CD4-positive, alpha-beta T cell treated with Interleukin-4 for 1 hour (primary cell): ENCODE results near the gene JCHAIN.

Source experiments
- DNase-seq, 2 donors: peaks; one replicate each; pipeline ENCODE4 v3.0.0-alpha.2; 2020 to 2022

The JCHAIN gene

DNA sequence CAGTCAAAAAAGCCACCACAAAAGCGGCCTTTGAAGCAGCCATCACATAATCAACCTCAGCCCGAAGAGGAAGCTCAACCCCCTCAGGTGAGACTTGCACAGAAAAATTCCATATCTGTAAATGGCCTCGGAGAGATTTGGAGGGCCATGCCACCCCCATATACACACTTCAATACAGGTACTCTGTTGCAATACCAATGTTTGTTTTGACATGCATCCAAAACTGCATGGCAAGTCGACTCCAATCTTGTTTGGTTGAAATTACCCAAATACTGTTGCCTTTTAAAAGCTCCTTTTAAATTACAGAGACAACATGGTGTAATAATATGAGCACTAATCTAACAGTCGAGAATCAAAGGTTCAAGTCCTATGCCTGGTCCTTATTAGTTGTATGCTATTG, 31.8 kb downstream of the JCHAIN start:
- no peak for DNase-seq

DNA sequence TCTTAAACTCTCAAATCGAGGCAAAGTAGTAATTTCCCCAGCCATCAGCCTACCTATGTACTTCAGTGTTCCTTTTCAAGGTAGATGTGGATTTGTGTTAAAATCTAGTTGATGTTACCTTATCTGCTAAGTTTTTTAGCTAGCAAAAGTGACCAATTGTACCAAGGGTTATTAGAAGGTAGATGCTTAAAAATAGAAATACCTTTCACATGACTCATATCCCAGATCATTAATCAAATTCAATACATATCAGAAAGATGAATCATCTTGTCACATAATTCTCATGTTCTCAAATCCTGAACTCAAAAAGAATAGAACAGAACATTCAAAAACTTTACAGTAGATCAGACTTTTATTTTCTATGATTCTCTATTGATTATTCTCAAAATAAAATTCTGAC, 34.3 kb downstream of the JCHAIN start:
- DNase-seq = no peak

DNA sequence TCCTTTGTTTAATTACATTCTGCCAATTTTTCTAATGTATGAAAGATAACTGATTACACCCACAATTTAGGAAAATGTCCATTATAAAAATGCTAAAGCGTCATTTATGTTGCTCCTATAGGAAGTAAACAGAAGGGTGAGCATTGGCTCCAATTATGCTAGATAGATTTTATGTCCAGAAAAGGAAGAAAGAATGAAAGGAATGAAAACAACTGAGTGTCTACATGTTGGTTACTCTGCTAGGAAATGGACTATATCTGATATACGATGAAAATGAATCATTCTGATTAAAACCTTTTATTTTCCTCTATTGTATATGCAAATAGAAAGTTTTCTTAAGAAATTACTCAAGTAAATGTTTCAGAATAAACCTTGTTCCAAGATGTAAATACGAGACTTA, 36.1 kb downstream of the JCHAIN start:
- DNase-seq = no peak

DNA sequence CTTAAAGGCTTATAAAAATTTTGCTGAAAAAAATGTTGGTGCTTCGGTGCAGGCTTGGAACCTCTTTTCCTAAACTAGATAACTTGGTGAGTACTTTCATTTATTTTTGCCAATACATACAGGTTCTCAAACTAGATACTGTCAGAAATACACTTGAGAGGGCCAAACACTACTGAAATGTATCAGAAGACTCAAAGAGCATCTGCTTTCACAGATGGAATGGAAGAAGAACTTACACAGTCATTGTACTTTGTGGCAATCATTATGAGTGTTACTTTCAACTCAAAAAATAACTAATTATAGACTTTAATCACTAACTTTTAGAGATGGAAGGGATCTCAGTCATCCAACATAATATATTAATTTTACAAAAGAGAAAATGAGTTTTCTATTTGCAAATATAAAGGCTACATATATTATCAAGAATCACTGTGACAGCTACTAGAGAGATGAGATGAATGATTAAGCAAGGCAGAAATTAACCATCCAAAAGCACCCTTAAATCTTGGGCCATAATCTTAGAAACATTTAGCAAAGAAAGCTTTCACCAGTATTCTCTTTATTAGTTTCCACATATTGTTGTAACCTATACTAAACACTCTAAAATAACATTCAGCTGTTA, 36.7 kb downstream of the JCHAIN start:
- no peak for DNase-seq

DNA sequence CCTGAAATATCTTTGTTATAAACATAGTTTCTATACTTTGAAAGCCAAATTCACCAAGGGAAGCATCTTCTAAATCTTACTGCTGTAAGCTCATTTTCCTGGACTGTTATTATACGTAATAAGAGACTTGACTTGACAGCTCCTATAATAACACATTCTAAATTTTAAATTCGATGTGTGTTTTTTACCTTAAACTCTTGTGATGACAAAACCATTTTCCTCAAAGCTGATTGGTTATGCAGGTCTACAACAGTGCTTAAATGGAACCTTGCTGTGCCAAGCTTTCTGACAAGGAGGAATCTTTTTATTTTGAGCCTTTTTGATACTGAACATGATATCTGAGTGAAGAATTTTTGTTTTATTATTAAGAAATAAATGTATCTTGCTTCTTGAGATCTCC, 37.9 kb downstream of the JCHAIN start, which contains the start of gene ENAM:
Gene ENAM (plus strand): TSS at position 301 of the 400 bp plus-strand sequence. CDS start 757 bp downstream, outside the sequence.
- no peak for DNase-seq

DNA sequence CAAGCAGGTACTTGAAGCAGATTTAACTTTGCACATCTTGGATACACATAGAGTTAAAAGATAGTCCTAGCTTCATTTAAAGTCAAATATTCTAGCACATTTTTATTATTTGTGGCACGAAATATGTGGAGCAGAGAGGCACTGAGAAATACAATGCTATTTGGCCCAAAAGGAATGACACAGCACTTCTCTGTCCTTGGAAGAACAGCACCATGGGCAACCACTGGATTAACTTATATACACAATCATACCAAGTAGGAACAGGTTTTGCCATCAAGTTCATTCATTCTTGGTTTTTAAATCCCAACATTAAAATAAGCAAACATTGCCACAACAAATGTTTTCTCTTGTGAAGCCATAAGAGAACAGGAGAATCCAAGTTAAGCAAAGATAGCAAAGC, 38.7 kb downstream of the JCHAIN start:
- DNase-seq = no peak

DNA sequence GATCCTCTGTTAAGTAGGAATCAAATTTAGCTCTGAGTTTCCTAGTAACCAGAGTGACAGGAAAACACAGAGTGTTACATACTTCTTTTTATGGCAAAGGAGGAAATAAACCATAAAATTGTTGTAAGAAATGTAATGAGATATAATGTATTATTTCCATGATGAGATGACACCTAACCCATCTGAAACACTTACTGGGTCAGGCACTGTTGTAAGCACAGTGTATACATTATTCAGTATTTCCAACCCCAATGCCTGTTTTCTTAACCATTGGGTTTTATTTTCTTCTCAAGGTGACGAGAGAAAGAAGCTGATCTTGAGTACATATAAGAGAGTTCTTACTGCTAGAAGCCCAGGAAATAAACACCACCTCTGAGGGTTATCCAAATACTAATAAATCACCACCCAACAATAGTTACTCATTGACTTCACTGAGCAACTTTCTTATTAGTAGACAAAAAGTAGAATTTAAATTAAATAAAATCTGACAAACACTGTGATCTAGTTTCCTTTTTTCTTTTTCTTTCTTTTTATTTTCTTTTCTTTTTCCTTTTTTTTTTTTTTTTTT, 42.0 kb downstream of the JCHAIN start:
- no peak for DNase-seq

DNA sequence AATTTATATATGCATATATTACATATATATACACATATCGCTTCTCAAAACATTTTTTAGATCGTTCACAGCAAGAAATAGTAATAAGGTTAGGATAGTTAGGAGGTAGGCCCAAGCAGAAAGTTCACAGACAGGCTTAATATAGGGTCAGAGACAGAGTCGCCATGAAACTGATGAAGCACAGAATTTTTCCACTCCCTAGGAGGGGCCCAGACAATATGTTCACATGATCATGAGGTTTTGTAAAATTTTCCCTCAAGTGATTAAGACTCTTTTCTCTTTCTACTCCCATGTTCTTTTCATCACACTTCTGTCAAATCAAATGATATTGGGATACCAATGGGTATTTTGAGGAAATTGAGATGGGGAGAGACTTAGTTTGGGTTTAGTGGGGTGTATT, 43.0 kb downstream of the JCHAIN start:
- no peak for DNase-seq

DNA sequence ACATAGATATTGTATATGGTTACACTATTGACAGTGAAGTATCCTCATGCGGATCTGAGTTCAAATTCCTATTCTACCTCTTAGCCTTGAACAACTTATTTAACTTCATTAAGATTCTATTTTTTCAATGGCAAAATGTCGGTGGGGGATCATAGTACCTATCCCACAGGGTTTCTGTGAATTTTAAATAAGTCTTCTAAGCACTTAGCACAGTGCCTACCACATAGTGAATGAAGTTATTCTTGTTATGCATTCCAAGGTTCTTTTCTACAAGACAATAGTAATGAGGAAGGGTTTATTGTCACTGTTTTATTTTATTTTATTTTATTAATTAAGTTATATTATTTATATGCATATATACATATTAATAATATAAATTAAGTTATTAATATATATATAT, 46.5 kb downstream of the JCHAIN start:
- DNase-seq = no peak

DNA sequence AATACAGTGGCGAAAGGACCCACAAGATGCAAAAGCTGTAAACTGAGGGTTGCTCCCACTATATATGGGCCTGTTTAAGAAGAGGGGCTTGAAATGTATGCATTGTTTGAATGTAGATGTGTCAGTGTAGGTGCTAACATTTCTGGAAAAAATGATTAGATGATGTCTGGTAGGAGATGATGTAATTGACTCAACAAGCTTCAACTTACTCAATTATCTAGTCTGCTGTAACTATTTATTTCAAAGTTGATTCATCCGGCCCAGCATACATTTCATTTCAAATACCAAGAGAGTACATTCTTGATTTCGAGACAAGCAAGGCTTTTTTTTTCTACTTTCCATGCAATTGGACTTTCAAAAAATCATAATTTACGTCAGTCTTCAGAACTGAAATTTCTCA, 47.0 kb downstream of the JCHAIN start:
- no peak for DNase-seq

DNA sequence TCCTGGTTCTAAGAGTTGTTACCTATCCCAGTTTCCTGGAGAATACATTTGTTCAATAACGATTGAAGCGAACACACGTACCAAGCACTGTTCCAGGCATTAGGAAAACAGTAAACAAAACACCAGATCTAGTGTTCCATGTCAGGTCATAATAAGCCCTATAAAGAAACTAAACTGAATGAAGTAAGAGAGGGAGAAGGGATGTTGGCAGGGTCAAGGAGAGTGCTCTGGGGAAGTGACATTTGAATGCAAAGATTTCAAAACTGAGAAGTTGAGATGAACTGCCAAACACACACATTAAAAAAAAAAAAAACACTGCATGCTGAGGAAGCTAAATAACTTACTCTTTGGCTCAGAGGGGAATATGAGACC, 52.1 kb downstream of the JCHAIN start:
- DNase-seq = no peak

DNA sequence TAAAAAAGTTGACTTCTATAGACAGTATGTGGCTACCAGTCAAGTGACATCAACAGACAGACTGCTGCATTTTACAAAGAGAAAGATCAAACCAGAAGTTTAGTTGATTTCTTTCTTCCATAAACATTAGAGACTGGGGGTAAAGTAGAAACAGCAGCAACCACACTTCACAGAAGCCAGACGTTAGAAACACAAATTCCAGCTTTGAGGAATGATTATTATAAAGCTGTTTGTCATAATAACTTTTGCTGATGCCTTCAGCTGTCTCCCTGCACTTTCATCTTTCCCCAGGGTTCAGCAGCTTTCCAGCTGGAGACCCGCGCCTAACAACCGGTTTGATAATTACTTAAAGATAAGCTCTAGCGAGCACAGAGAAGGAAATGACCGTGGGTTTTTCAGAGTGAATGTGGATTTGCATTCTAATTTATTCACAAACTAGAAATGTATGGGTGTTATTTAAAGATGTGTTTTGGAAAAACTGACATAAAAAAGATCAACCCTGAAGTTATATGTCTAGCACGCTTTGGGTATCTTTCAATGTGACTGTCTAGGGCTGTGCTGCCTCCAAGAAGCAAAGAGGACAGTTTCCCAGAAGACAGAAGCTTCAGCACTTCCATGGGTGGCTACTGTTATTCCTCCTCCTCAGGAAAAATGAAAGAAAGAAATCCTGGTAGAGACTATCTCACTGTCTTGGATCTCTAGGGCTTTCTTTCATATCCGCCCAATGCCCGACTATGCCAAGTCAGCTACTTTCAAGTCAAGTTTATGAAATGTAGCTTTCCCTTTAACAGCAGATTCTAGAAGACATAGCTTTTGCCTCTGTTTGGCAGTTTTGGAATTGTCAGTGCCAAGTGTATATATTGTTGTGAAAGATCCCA, 52.8 kb downstream of the JCHAIN start:
- DNase-seq = no peak

DNA sequence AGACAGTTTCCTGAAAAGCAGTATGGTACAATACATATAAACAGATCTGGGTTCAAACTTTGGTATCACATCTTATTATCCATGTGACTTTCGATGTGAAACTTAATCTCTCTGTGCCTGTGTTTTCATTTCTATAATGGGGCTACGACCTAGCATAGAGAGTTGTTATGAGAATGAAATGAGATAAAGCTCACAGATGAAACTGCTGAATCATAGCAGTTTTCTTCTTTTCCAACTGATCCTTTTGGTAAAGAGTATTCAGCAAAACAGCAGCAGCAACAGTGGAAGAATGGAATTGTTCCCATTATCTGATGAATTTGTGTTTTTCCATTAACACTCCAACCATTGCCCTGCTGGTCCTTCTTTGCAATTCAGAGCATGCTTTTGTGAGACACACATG, 58.0 kb downstream of the JCHAIN start:
- DNase-seq = no peak

DNA sequence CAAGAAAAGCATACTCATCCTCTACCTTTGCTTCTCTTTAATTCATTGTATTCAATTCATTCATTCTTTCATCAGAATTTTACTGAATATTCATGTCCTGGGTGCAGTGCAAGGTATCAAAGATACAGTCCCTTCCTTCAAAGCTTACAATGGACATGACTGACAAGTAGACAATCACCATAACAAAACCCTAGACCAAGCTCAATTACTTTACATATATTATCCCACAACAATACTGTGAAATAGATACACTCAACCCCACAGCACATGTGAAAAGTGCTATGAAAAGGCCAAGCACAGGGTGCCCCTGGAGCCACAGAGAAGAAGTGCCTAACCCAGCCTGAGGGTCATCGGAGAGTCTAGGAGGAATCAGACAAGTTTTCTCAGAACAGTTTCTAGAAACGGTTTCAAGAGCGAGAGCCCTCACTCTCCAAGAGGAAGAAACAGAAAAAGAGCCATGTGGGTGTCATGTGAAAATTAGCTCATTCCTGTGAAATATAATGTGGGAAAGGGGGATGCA, 58.9 kb downstream of the JCHAIN start:
- no peak for DNase-seq

DNA sequence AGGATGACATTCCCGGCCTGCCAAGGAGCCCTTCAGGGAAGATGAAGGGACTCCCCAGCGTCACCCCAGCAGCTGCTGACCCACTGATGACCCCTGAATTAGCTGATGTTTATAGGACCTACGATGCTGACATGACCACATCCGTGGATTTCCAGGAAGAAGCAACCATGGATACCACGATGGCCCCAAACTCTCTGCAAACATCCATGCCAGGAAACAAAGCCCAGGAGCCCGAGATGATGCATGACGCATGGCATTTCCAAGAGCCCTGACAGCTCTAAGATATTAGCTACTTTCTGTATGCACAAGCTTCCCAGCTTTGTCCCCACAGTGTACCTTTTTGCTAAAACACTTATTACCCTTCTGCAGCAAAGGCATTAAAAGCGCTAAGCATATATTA, 59.8 kb downstream of the JCHAIN start:
- no peak for DNase-seq
